Measurements from ENCODE around the gene EDRF1.

EDRF1 gene

DNA sequence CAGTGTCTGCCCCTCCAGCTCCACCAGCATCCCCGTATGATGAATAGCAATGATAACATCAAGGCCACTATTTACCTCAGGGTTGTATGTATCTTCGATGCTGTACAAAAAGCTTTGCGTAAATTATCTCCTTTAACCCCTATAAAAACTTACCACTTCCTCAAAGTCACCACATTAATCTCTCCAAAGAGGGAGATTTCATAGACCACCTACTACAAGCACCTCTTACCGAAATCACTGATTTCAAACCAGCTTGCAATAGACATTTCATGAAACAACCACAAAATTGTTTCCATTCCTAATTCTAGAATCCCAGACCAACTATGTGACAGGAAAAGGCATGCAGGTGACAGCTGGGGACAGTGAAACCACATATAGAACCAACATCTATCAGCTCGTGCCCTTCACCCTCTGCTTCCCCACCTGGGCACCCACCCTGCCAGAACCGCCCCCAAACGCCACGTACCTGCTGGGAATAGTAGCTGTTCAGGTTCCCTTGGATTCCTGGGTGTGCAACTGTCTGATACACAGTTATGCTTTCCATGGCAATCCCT, 76.2 kb downstream of the EDRF1 start:
- no peak for DNase-seq

DNA sequence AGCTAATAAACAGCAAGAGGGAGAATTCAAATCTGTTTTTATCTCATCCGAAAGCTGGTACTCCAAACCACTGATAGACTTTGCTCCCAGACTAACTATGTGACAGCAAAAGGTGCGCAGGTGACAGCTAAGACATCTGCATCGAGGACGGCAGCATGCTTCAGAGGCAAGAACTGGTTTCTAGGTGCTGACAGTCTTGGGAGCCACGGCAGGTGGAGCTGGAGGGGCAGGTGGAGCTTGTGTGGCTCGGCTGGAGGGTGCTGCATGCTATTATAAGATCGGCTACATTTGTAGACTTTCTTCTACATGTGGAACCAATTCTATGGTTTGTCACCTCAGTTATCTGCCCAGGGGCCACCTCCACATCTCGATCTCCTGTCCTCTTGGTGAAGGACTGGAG, 77.9 kb downstream of the EDRF1 start:
- no peak for DNase-seq

DNA sequence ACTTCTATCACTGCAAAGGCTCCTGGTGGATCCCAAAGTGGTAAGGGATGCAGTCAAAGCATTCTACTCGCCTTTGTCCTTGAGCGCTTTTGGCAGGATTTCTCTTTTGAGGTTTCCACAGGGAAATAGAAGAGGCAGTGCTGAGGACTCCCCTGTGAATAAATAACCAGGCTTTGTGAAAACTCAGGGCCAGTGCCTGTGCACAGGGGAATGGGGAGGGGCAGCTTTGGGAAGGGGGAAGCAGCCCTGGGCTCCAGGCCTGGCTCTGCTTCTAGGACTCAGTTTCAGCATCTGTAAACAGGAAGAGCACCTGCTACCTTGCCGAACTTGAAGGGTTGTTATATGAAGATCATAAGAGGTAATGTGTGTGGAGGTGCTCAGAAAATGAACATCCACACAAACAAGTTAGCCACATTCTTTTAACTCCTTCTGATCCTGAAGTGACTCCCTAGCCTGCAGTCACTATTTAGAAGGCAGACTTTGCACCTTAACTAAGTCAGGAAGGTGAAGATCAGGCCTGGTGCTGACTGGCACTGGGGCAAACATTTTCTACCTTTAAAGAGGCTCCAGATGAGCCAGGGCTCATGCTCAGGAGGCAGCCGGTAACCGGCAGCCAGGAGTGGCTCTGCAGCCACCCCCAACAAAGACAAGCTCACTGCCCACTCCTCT, 78.6 kb downstream of the EDRF1 start:
- no peak for DNase-seq

DNA sequence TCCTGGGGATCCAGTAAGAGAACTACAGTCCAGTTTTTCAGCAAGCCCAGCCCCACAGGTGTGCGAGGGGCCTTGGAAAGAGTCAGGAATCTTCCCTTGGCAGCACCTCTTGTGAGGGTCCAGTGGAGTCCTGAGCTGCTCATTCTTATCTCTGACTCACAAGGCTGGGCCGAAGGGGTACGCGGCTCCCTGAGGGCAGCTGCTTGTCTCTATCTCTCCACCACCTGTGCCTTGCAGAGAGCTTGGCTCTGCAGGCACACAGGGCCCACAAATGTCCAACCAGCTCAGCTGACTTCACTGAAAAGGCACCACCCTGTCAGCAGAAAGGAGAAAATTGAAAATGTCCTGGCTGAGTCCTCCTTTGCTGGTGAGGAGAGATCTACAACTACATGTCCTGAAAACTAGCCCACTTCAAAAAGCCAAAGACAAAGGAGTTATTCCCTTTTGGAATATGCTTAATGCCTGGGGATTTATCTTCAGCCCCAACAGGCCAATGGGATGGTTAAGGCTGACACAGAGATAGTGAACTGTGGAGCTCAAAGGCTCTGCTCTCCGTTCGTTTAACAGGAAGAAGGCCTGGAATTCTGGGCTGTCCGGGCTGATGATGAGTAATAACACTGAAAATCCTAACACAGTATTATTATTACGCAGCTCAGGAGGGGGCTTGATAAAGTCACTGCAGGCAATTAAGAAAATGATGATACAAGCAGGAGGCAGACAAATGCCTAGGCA, 80.1 kb downstream of the EDRF1 start:
- no peak for DNase-seq

DNA sequence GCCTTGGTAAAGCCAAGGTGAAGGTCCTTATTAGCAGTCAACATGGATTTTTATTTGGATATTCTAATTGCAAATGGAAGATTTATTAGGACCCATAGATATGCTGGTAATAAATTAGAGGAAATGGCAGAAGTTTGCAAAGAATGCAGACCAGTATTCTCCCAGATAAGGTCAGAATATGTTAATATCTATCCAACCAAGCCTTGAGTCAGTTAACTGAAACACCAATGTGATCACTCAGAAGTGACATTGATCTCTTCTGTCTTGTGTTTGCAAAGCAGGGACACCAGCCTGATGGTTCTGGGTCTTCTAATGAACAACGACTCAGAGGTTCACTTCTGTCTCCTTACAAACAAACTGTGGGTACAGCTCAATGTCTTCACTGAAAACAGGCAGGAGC, 82.1 kb downstream of the EDRF1 start:
- DNase-seq = no peak

DNA sequence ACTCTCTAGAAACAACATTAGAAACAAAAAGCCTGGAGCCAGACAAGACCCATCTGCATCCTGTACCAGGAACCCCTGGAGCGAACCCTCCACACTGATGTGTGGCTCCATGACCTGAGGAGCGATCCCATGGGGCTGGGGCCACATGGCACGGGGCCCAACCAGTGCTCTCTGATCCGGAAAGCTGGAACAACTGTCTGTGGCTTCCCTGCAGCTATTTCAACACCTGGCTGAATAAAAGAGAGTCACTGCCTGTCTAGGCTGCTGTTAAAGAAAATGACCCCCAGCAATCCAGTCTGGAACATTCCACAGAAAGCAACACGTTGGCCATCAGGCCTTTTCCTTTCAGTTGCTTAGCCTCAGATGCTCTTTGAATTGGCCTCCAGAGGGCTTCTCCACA, 82.6 kb downstream of the EDRF1 start:
- DNase-seq = no peak

DNA sequence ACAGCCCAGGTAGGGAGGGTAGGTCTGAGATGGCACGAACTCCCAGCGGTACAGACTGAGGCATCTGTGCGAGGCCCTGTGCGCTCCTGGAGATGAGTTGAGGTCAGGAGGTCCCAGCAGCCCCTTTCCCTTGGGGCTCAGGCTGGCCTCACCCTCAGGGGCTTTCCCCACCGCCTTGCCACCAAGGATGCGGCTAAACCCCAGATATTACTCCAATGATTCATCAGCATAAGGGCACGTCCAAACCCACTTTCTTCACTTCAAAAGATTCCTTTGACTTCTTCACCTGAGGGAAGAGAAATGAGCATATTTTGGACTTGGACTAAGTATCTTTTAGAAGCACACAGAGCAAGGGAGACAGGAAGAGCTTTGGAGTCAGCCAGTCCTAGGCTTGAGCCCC, 83.2 kb downstream of the EDRF1 start:
- DNase-seq = no peak

DNA sequence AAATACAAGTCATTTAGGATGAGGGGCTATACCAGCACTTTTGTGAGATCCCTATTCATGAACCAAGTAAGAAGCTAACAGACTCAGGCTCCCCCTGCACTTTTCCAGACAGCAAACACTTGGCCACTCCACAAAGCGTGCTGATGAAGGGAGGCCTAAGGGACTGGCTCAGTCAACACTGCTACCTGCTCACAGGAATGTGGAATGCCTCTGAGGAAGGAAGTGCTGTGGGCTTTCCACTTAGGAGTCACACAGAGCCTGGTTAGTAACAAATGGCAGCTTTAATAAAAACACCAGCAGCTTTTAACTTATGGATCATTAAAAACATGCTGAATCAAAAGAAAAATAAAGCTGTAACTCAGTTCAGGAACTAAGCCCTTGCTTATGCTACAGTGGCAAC, 88.5 kb downstream of the EDRF1 start:
- no peak for DNase-seq

DNA sequence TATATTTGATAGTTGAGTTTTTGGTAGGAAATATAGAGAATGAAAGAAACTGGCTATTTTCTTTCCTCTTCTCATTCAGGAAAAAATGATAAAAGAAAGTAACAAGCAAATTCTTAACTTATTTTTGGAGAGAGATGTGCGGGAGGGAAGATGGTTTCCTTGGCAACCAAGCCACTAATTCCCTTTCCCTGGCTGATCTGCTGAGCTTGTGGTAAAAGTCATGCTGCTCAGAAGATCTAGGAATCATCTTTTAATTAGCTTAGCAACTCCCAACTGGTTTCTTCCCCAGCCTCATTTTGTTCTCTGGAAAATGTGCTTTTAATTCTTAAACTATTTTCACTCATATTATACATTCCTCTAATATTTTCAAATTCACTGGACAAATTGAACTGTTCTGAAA, 91.7 kb downstream of the EDRF1 start:
- DNase-seq = no peak

DNA sequence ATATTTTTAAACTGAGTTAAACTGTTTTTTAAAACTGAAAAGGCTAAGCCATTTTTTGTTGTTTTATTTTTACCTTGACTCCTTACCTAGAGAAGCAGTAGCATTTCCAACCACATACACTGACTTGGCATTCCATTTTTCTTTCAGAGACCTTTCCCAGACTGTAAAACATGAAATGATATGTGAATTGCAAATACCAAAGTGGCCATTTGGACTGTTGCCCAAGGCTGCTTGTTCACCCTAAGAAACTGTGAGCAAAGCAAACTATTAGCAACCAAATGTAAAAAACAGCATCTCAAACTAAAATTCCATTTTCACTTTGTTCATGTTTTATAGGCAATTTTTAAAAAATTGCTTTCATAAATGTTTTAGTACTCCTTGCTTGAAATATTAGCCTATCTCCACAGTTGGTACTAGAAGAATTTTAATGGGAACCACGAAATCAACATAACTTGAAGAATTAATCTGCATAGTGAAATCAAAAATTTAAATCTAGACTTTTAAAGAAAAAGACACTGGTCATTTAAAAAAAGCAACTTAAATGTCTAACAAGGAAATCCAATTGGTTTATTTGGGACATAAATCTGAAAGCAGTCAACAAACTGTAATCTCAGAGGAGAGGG, 92.7 kb downstream of the EDRF1 start:
- DNase-seq = no peak

All from CD4-positive, alpha-beta T cell treated with Interleukin-17A for 4 hours (primary cell).